ENCODE results near the gene ALX3.

DNA sequence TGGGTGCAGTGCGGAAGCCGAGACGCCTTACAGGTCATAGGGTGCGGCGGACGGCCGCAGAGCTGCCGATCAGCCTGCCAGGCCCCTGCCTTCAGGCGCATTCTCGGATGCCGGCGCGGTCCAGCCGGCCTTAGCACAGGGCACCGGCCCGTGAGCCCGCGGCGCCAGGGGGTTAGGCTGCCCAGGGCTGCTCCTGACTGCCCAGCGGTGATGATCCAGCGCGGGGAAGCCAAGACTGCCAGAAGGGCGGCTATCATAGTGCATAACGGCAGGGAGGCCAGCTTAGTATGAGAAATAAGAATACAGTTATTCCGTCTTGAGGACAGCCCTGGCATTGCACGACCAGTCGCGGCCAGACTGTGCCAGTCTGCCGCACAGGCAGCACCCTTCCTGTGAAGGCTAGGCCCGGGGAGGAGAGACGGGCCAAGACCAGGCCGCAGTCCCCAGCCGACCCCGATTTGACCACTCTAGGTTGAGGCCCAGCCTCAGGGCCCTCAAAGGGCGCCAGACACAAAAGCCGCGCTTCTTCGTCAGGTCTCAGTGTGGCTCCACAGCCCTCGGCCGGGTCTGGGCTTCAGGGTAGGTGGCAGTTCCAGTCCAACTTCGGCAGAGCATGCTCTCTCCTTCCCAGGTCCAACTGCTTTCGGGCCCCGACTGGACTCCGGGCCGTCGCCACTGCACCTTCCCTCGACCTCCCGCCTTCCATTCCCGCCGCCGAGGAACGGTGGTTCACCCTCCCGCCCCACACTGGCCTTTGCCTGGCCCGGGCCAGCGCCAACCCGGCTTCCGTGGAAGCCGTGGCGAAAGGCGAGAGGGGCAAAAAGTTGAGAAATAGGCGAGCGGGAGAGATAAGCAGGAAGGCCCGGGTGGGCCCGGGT lies 829 bp downstream of the ALX3 start:
- TF ChIP-seq, protein P1, sequence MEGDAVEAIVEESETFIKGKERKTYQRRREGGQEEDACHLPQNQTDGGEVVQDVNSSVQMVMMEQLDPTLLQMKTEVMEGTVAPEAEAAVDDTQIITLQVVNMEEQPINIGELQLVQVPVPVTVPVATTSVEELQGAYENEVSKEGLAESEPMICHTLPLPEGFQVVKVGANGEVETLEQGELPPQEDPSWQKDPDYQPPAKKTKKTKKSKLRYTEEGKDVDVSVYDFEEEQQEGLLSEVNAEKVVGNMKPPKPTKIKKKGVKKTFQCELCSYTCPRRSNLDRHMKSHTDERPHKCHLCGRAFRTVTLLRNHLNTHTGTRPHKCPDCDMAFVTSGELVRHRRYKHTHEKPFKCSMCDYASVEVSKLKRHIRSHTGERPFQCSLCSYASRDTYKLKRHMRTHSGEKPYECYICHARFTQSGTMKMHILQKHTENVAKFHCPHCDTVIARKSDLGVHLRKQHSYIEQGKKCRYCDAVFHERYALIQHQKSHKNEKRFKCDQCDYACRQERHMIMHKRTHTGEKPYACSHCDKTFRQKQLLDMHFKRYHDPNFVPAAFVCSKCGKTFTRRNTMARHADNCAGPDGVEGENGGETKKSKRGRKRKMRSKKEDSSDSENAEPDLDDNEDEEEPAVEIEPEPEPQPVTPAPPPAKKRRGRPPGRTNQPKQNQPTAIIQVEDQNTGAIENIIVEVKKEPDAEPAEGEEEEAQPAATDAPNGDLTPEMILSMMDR (IDR thresholded peaks at IDR 0.05; ENCODE audit: low read length) = no peak
- TF ChIP-seq EZH2 (IDR thresholded peaks at IDR 0.05; ENCODE audit: borderline replicate concordance, low read length) = no peak

All from OCI-LY1 (cell line).